ENCODE measurements around the gene CLDN9. TPM values are rescaled to one million over a fixed set of nuclear protein-coding genes. Genes with fewer than 3 reads are reported as not detected.

The CLDN9 gene, protein sequence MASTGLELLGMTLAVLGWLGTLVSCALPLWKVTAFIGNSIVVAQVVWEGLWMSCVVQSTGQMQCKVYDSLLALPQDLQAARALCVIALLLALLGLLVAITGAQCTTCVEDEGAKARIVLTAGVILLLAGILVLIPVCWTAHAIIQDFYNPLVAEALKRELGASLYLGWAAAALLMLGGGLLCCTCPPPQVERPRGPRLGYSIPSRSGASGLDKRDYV
- 0.23 to 0.48 TPM (median 0.29 TPM) in 5 replicates for total RNA-seq (2022; extraction: Qiagen RNA extraction; ENCODE audit: low read depth)

DNA sequence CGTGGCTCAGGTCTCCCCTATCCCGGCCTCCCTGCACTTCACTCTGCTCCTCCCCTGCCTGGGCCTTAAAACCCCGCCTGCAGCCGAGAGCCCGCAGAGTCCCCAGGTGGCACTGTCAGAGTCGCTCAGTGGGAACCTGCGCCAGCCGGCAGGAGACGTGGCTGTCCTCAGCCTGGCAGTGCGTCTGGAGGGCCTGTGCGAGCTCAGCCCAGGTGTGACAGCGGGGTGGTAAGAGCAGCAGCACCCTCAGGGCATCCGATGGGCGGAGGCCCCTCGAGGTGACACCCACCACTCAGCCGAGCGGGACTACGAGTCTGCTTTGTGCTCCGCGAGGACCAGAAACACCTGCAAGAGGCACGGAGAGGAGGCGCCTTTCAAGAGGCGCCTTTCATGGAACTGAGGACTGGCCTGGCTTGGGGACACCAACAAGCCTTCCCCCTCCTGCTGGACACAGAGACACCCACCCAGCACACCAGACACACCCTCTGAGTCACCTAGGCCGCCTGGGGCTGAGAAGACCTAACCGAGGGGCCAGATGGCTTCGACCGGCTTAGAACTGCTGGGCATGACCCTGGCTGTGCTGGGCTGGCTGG is at the start of gene CLDN9:
Gene CLDN9, plus strand, starts transcription at position 96 of the 593 bp plus-strand sequence. Its CDS starts 440 bp downstream, at position 536.

DNA sequence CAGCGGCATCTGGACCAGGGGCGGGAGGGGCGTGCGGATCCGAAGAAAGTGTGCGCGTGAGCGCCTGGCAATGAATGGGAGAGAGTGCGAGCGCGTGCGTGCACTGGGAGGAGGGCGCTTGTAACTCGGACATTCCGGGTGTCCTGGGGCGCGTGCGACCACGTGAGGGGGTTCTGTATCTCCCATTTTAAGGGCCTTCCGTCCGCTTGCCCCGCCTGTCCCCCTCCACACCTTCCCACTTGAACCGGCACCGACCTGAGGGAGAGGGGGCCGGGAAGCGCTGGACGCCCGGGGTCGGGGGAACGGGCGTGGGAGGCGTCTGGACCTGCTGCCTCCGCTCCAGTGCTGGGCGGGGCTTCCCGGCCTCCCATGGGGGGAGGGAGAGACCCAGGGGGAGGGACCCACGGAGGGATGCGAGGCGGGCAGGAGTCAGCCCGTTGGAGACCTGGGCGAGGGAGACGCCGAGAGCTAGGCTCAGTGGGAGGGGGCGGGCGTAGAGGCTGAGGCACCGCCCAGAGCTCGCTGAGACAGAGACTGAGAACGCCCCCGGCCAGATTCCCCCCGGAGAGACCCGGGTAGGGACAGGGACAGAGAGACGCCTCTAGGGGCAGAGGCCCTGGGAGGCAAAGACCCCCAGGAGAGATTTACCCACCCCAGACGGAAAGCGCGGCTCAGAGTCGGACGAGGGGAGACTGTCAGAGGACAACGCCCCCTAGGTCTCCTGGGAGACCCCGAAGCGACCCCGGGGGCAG is 48.8 kb upstream of the CLDN9 start, which contains the start of gene KREMEN2:
Gene KREMEN2, plus strand, starts transcription at position 553 of the 752 bp plus-strand sequence. CDS start 246 bp downstream, outside the sequence.

DNA sequence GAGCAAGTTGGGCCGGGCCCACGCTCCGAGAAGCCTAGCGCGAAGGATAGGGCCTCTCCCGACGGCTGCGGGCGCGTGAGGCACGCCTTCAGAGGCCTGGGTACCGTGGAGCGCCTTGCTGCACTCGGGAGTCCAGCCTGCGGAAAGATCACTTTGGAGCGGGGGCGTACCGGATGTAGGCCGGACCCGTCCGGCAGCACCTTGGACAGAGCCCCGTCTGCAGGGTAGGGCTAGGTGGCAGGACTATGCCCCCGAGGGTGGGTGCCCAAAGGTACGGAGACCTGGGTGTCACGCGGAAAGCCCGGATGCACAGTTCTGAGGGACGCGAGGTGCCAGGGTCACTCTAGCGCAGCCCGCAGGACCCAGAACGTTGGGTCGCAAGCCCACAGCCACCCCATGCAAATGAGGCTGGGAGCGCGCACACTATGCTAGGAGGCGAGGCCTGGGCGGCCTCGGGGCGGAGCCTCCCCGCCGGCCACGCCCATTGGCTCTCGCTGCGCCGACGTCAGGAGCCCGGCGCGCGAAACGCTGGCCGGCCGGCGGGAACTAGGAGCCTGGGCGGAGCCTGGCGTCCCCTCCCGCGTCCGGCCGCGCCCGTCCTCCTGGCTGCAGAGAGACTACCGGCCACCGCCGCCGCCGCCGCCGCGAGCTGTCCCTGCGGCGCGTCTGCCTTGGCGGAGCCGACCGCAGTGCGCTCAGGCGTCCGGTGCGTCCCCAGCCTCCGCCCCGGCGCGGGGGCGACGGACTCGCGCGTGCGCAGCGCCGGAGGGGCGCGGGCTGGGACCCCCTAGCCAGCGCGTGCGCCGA is 43.8 kb upstream of the CLDN9 start, which contains the start of gene PAQR4:
Gene PAQR4, plus strand, starts transcription at position 611 of the 807 bp plus-strand sequence. CDS start 327 bp downstream, outside the sequence.

DNA sequence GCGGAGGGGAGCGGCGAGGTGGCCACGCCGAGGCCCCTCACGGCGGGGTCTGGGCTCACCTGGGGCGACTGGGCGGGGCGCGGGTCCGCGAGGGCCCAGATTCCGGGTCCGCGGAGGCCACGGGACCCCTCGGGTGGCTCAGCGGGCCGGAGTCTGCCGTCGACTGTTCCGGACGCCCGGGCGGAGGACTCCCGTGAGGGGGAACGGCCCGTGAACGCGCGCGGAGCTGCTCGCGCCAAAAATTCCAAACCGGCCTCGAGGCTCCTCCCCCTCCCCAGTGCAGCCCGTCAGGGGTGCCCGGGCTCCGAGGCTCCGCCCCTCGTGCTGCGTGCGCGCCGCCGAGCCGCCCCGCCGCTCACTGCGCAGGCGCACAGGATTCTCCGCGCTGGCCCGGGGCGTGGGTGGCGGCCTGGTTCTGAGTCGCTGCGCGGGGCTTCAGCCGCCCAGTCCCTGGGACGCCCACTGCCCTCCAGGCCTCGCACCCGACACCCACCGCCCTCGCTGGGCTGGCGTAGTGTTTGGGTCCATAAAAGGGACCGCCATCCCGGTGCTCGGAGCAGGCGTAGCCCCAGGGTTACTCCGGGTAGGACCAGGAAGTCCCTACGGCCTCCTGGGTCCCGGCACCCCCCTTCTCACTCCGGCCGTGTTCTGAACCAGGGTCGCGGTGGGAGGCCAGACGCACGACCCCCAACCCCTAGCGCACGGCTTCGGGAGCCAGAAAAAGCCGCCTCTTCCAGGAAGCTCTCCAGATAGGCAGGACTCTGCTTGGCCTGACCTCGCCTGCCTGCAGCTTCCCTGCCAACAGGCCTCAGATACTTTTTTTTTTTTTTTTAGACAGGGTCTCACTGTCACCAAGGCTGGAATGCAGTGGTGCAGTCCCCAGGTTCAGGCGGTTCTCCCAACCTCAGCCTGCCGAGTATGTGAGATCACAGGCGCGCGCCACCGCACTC is 32.2 kb upstream of the CLDN9 start, which contains the start of gene PKMYT1:
Gene PKMYT1, minus strand, starts transcription at position 220 of the 950 bp plus-strand sequence. CDS start 789 bp downstream, outside the sequence.

DNA sequence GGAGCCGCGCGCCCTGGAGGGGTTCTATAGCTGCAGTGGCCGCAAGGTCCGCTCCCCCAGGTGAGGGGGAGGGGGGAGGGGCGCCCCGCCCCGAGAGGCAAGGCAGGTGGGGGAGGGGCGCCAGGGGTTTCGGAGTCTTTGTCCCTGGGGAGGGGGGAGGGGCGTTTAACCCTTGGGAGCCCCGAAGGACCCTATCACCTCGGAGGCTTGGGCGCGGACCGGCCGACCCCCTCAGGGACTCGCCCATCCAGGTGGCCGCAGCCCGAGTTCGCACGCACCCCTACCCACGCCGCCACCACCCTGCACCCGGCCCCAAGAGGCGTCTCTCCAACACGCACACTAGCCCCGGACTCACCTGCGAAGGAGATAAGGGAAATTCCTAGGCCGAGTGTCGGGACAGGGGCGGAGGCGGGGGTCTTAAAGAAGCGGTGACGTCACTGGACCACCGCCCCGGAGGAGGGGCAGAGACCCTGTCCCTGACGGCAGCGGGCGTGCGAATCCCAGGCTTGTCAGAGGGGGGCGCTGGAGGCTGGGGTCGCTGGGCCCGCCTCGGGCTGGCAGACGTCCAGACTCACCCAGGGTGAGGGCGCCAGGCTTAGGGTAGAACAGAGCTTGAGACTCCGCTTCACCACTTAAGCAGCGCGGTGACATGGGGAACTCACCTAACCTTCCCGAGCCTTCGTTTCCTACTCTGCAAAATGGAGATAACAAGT is 5.2 kb downstream of the CLDN9 start, which contains the start of gene CLDN6:
Gene CLDN6, minus strand, starts transcription at position 390 of the 713 bp plus-strand sequence. CDS start 2,162 bp downstream, outside the sequence.

DNA sequence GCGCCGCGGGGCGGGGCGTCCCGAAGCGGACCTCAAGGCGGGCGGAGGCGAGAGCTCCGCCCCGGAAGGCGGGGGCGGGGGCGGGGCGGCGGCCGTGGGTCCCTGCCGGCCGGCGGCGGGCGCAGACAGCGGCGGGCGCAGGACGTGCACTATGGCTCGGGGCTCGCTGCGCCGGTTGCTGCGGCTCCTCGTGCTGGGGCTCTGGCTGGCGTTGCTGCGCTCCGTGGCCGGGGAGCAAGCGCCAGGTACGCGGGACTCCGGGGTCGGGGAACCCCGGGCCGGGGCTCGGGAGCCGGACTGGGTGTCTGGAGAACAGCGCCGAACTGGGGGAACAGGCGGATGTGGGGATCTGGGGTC is 7.5 kb downstream of the CLDN9 start, which contains the start of gene TNFRSF12A:
Gene TNFRSF12A, plus strand, starts transcription at position 122 of the 357 bp plus-strand sequence. Its CDS starts 30 bp downstream, at position 152.

DNA sequence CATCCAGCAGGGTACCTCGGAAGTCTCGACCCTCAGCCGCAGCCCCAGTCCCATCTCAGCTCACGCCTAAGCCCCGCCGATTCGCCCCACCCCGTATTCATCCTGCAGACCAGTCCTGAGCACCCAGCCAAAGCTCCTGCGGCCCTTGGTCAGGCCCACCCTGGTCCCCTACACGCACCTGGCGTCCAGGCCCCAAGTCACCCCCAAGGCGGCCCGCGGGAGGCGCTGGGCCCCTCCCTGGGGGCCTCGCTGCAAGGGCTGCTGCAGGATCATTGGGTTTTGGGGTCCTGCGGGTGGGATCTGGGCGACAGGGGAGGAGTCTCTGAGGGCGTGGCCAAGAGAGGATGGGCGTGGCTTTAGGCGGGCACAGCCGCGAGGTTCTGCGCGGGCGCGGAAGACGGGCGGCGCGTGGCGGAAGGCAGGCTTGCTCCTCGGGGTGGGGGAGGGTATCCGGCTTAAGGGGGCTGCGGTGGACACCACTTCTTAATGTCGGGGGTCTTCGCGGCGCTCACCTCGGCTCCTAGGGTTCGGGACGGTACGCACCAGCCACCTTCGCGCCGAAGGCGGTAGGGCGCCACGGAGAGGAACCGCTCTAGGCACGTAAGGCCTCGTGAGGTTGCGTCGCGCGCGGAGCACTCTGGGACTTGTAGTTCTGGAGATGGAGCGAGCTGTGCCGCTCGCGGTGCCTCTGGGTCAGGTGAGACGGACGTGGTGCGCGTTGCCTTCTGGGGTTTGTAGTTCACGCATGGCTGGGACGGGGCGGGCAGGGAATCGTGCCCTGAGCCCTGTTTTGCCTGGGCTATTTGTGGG is 11.2 kb downstream of the CLDN9 start, which contains the start of the genes HCFC1R1 and THOC6:
Gene HCFC1R1, minus strand, starts transcription at position 274 of the 810 bp plus-strand sequence. Its CDS starts 1 bp downstream, at position 273.
Gene THOC6, plus strand, starts transcription at position 367 of the 810 bp plus-strand sequence. Its CDS starts 292 bp downstream, at position 659.

DNA sequence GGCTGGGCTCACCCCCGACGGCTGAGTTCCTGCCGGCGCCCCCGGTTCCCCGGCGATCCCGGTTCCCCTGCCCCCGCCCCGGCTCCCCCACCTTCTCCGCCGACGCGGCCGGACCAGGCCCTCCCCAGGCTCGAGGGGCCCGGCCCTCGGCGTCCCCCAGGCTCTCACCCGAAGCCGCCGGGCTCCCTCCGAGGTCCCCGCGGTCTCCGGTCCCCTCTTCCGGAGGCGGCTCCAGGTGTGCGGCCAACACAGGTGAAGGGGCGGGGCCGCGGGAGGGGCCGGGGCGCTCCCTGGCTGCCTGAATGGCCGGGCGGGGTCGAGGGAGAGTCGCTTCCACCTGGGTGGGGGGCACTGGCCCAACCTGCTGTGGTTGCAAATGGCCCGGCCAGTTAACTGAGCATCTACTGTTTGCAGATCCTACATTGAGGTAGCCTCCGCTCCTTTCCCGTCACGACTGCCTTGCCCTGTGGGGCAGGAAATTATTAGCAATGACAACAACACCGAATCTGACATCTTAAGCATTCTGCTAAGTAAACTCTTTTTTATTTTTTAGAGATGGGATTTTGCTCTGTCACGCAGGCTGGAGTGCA is 24.1 kb downstream of the CLDN9 start, which contains the start of gene BICDL2:
Gene BICDL2, minus strand, starts transcription at position 219 of the 590 bp plus-strand sequence. CDS start 1,448 bp downstream, outside the sequence.

DNA sequence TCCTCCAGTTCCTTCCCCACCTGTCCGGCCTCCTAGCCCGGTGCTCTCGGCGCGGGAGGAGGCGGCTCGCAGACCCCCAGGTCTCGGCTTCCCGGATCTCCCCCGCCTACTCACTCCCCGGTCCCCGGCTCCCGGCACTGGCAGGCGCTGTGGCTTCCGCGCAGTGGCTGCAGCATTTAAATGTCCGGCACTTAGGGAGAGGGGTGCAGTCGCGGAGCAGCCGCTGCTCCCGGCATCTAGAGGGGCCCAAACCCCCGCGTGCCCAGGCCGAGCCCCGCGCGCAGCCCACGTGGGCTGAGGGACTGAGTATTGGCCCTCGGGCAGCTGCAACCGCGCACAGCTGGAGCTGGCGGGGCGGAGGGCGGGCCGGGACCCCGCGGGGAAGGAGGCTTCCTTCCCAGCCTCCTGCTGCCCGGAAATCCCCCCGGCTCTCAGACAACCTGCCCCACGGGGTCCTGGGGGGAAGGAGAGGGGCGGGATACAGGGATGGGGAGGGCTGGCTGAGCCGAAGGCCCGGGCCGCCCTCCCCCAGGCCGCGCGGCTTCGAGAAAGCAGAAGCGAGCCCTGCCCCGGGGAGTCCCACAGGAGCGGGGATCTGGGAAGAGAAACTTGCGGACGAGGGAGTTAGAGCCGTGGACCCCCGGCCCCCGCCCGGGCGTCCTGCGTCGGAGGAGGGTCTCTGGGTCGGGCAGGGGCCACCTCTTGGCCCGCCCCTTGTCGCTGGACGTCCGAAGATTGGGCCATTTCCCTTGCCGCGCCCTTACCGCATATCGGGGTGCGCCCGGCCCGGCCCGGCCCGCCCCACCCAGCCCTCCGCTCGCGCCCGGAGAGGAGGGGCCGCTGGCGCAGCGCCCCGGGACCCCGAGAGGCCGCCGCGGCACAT is 33.3 kb downstream of the CLDN9 start, which contains the start of gene MMP25:
Gene MMP25, plus strand, starts transcription at position 804 of the 883 bp plus-strand sequence. CDS start 357 bp downstream, outside the sequence.

Other genes with a start within 250 kb of the CLDN9 start
- gene ELOB, start 235.6 kb upstream of the CLDN9 start, total RNA-seq (2022; extraction: Qiagen RNA extraction; ENCODE audit: low read depth): 488 to 558 TPM (median 510 TPM) in 5 replicates
- not detected in 5 replicates for gene PRSS33, start 225.4 kb upstream of the CLDN9 start, total RNA-seq (2022; extraction: Qiagen RNA extraction; ENCODE audit: low read depth)
- gene PRSS41, start 214.5 kb upstream of the CLDN9 start, total RNA-seq (2022; extraction: Qiagen RNA extraction; ENCODE audit: low read depth): not detected in 5 replicates
- gene PRSS21, start 195.7 kb upstream of the CLDN9 start, total RNA-seq (2022; extraction: Qiagen RNA extraction; ENCODE audit: low read depth): 0.15 TPM in 1 of 5 replicates, not detected in the others
- 0.61 to 1.3 TPM (median 1.00 TPM) in 5 replicates for gene ZG16B, start 182.6 kb upstream of the CLDN9 start, total RNA-seq (2022; extraction: Qiagen RNA extraction; ENCODE audit: low read depth)
- gene PRSS22, start 154.8 kb upstream of the CLDN9 start, total RNA-seq (2022; extraction: Qiagen RNA extraction; ENCODE audit: low read depth): 0.39 to 1.4 TPM (median 1.3 TPM) in 5 replicates
- 46.6 to 54.3 TPM (median 52.3 TPM) in 5 replicates for gene FLYWCH2, start 129.7 kb upstream of the CLDN9 start, total RNA-seq (2022; extraction: Qiagen RNA extraction; ENCODE audit: low read depth)
- gene FLYWCH1, start 101.0 kb upstream of the CLDN9 start, total RNA-seq (2022; extraction: Qiagen RNA extraction; ENCODE audit: low read depth): 19.4 to 31.3 TPM (median 26.1 TPM) in 5 replicates
- gene KREMEN2, start 48.6 kb upstream of the CLDN9 start, total RNA-seq (2022; extraction: Qiagen RNA extraction; ENCODE audit: low read depth): 1.3 to 3.0 TPM (median 2.3 TPM) in 5 replicates
- 32.0 to 45.1 TPM (median 41.2 TPM) in 5 replicates for gene PAQR4, start 43.6 kb upstream of the CLDN9 start, total RNA-seq (2022; extraction: Qiagen RNA extraction; ENCODE audit: low read depth)
- 65.1 to 89.9 TPM (median 84.9 TPM) in 5 replicates for gene PKMYT1, start 32.5 kb upstream of the CLDN9 start, total RNA-seq (2022; extraction: Qiagen RNA extraction; ENCODE audit: low read depth)
- gene CLDN6, start 5.3 kb downstream of the CLDN9 start, total RNA-seq (2022; extraction: Qiagen RNA extraction; ENCODE audit: low read depth): 0.24 to 0.57 TPM (median 0.48 TPM) in 5 replicates
- 446 to 645 TPM (median 558 TPM) in 5 replicates for gene TNFRSF12A, start 7.4 kb downstream of the CLDN9 start, total RNA-seq (2022; extraction: Qiagen RNA extraction; ENCODE audit: low read depth)
- gene HCFC1R1, start 11.0 kb downstream of the CLDN9 start, total RNA-seq (2022; extraction: Qiagen RNA extraction; ENCODE audit: low read depth): 212 to 248 TPM (median 240 TPM) in 5 replicates
- 25.3 to 35.1 TPM (median 31.9 TPM) in 5 replicates for gene THOC6, start 11.1 kb downstream of the CLDN9 start, total RNA-seq (2022; extraction: Qiagen RNA extraction; ENCODE audit: low read depth)
- gene BICDL2, start 24.0 kb downstream of the CLDN9 start, total RNA-seq (2022; extraction: Qiagen RNA extraction; ENCODE audit: low read depth): not detected in 5 replicates
- gene MMP25, start 33.6 kb downstream of the CLDN9 start, total RNA-seq (2022; extraction: Qiagen RNA extraction; ENCODE audit: low read depth): 0.81 to 1.2 TPM (median 0.90 TPM) in 5 replicates
- 21.6 to 35.8 TPM (median 29.8 TPM) in 5 replicates for gene IL32, start 52.7 kb downstream of the CLDN9 start, total RNA-seq (2022; extraction: Qiagen RNA extraction; ENCODE audit: low read depth)
- gene ZSCAN10, start 86.4 kb downstream of the CLDN9 start, total RNA-seq (2022; extraction: Qiagen RNA extraction; ENCODE audit: low read depth): 0.33 TPM in 1 of 5 replicates, not detected in the others
- 10.8 to 15.4 TPM (median 14.6 TPM) in 5 replicates for gene ZNF205, start 99.7 kb downstream of the CLDN9 start, total RNA-seq (2022; extraction: Qiagen RNA extraction; ENCODE audit: low read depth)
- gene ZNF213, start 122.1 kb downstream of the CLDN9 start, total RNA-seq (2022; extraction: Qiagen RNA extraction; ENCODE audit: low read depth): 9.1 to 12.0 TPM (median 11.5 TPM) in 5 replicates
- gene OR1F1, start 175.3 kb downstream of the CLDN9 start, total RNA-seq (2022; extraction: Qiagen RNA extraction; ENCODE audit: low read depth): 0.18 to 0.67 TPM (median 0.35 TPM) in 4 of 5 replicates, not detected in the other
- gene ZNF200, start 222.2 kb downstream of the CLDN9 start, total RNA-seq (2022; extraction: Qiagen RNA extraction; ENCODE audit: low read depth): 7.9 to 8.4 TPM (median 8.2 TPM) in 5 replicates
- 0.16 TPM in 1 of 5 replicates, not detected in the others for gene MEFV, start 243.7 kb downstream of the CLDN9 start, total RNA-seq (2022; extraction: Qiagen RNA extraction; ENCODE audit: low read depth)

All from A549 treated with GW870086 at 1 μM for 4 hours (cell line).